Globus pallidus (tissue), 1 donor: ENCODE measurements around the gene ACTN4.

Experiments
- DNase-seq: peaks from one replicate; pipeline ENCODE4 v3.0.0-alpha.2; 2015; ENCODE audit warnings: low spot score

ACTN4 gene

DNA sequence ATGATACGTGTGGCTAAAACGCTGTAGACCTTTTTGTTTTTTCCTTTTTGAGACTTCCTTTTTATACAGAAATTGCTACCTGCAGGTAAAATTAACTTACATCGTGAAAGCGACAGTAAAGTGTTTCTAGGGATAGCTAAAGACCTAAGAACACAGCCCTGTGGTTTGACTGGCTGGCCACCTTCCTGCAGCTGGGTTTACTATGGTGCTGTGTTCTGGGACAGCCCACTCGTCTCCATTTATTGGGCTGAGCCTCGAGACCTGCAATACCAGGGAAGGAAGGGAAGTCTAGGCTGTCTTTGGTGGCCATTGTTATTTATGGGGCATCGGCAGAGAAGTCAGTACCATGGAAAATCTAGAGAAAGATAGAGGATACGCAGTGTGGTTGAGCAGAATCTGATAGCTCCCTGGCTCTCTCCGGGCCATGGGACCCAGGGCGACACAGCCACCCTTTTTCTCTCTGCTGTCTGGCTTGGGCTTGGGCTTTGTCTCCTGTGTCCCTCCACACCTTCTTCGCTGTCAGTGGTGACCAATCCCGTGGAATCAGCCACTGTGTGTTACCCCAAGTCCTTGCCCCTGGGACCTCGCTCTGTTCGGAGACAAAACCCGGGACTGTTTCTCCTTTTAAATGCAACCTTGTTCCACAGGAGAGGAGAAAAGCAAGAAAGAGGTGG, 30.9 kb downstream of the ACTN4 start:
- DNase-seq = no peak

DNA sequence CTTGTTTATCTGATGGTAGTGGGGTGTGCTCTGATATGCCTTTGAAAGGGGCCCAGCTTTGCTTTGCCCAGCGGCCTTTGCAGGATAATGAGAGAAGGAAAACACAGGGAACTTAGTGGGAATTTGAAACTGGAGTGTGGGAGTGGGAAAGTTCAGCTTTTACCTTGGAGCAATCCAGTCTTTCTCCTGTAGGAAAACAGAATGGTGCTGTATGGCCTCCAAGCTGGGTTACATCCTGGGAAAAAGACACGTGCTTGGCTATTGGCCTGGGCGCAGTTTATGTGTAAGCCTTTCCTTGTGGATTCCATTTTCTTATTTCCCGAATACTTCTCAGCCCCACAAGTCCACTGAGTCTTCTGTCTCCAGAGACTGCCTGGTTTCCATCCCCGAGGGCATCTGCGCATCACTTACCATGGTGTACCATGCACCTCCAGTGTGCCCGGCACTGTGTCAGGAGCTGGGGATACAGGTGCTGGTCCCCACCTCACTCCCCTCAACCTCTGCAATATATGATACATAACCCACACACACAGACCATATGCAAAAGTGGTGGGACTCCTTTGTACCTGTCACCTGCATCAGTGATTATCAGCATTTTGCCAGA, 31.5 kb downstream of the ACTN4 start:
- DNase-seq = no peak

DNA sequence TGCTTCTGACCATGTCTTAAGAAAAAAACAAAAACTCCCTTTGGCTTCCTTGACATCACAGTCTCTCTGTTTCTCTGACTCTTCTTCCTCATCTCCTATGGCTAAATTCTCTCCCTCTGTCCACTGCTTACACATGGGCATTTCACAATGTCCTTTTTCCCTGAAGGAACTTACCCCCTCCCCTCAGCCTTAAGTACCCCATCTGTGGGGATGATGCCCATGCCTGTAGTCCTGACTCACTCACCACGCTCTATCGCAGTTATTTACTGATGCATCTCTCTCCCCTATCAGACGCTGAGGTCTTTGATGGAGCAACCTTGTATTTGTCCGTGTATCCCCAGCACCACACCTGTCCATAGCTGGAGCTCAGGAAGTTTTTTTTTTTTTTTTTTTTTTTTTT, 32.4 kb downstream of the ACTN4 start:
- no peak for DNase-seq

DNA sequence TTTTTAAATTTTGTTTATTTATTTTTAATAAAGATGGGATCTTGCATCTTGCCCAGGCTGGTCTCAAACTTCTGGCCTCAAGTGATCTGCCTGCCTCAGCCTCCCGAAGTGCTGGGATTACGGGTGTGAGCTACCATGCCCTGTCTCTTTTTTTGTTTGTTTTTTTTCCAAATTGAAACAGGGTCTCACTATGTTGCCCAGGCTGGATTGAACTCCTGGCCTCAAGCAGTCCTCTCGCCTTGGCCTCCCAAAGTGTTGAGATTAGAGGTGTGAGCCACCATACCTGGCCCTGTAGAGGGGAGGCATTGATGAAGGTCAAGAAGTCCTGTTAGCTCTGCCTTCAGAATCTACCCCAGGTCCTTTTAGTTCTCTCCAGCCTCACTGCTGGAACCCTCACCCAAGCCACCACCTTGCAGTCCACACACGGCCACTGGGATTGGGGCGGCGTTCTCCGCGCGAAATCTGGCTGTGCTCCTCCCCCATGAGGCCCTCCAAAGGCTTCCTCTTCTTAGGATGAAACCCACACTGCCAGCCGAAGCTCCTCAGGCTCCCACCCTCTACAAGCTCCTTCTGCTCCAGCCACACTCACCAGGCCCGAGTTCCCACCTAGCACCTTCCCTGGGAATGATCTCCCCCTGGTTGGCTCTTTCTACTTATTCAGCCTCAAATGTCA, 34.9 kb downstream of the ACTN4 start:
- no peak for DNase-seq

DNA sequence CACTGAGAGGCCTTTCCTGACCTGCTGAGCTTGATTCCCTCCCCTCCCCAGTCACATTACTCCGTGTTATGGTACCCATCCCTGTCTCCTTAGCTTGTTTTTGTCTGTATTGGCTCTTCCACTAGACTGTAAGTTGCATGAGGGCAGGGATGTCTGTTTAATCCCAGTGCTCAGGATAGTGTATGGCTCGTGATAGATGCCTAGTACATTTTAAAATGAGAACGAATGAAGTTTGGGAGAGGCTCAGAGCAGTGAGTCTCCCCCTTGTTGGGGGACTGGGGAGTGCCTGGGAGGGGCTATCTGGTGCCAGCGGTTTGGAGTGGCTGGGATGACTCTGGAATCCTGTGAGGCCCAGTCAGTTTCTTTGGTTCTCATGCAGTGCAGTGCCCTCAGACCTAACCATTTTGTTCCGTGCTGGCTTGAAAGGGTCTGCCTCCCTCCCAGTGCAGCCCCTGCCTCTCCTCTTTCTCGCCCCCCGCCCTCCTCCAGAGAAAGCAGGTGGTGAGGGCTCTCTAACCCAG, 35.5 kb downstream of the ACTN4 start:
- DNase-seq = no peak

DNA sequence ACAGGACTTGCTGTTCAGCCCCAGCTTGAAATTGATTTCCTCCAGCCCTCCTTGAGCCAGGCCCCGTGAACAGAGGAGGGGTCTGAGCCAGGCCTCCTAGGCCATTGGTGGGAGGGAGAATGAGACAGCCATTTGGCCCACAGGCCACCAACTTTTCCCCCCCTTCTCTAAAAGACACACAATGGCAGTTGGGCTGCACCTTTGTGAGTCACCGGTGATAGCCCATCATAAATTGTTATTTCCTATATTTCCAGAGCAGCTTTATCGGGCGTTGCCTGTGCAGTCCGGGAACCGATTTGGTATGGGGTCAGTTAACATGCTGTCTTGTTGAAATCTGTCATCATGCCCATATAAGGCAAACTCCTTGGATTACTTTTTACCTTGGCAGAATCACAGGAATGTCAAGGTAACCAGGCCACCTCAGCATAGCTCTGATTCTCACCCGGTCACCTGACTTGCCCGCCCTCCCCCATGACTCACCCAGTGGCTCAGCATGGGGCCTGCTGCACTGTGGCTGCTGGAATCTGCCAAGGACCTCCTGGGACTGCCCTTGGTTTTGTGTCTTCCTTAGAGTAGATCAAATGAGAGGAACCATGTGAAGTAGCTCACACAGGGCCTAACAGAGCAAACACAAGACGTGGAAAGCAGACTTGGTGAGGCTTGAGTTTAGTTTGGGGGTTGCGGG, 36.1 kb downstream of the ACTN4 start:
- DNase-seq = no peak

DNA sequence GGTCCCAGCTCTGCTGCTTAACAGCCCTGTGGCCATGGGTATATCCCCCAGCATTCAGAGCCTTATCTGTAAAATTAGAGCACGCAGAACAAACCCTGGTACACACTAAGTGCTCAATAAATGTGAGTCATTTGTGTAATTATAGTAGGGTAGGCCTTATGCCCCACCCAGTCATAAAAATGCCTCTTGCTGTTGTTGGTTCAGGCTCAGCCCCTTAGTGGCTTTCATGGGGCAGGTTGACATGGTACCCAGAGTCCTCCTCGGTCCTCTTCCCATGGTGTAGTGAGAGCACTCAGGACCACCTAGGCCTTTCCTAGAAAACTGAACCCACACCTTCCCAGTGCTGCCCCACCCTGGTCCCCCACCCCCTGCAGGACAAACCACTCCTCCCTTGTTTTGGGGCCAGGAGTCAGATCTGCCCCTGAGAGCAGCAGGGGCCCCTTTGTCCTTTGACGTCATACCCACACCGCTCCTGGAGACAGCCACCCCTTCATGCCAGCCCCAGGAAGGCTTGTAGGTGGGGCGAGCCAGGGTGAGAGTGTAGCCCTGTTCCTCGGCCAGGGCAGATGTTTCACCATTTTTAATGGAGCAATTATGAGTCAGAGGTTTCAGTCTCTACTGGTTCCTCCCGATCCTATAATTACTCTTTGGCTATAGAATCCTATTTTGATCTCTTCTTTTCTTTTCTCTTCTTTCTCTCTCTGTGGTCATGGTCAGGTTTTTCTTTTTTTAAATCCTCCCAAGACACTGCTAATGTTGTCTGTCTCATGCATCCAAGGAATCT, 36.8 kb downstream of the ACTN4 start:
- DNase-seq = no peak

DNA sequence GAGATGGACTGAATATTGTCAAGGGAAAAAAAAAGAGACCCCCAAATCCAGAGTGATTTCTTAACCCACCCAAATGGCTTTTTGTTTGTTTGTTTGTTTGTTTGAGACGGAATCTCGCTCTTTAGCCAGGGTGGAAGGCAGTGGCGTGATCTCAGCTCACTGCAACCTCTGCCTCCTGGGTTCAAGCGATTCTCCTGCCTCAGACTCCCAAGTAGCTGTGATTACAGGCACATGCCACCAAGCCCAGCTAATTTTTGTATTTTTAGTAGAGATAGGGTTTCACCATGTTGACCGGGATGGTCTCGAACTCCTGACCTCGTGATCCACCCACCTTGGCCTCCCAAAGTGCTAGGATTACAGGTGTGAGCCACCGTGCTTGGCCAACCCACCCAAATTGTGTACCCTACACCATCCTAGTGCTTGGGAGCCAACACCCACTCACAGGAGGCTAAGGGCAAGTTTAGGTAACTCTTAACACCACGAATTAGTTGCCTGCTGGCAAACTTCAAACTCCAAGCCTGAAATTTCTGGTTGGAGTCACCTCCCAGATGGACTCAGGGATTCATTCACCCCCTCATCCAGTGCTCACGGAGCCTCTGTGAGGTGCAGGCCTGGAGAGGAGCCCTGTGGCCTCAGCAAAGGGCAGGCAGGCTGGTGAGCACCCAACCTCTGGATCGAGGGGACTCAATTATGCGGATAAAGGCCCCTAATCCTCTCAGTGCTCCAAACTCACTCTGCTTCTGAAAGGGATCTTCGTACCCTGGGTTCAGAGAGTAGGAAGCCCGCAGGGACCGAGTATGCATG, 37.6 kb downstream of the ACTN4 start:
- no peak for DNase-seq

DNA sequence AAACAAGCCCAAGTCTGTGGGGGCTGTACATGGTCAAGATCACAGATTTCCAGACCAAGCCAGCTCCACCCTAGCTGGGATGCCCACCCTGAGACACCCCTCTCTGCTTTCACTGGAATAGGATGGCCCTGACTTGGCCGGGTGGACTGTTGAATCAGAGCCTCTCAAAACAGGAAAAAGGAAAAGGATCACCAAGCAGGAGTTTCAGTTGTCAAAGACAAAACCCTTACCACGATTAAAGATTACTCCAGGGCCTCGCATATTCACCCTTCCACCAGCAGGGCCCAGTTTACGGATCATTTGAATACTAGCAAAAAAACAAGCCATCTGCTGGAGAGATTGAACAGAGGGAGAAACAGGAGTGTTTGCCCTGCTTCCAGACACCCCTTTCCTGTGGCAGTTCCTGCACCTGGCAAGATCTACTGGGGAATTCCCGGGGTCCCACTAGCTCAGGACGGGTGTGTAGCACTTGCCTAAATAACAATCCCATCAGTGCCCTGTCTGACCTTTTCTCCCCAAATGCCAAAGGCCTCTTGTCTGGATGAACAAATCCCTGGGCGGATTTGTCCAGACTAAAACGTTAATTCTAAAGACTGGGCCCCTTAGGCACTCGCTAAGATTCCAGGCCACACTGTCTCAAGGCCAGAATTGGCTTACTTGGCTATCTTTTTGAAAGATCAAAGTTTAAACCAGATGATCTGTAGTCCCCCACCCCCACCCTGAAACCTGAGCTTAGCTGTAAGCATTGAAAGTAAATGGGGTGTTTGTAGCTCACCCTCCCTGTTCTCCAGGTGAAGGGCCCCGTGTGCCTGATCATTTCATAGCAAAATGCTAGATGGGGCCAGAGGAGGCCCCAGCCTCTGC, 38.4 kb downstream of the ACTN4 start:
- DNase-seq = no peak

DNA sequence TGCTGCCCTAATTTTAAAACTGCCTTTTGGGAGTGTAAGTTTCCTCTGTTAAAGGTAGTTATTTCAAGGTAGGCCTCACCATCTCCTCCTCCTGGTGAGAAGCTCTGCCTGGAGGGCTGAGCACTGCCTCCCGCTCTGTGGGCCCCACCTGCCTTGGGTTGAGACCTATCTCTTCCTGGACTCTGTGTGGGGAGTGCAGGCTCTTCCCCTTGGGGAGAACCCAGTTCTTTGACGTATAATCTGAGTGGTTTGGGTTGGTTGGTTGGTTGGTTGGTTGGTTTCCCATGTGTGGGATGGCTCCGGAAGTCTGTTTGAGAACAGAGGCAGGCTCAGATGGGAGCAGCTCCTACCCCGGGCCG, 39.1 kb downstream of the ACTN4 start:
- DNase-seq = no peak

DNA sequence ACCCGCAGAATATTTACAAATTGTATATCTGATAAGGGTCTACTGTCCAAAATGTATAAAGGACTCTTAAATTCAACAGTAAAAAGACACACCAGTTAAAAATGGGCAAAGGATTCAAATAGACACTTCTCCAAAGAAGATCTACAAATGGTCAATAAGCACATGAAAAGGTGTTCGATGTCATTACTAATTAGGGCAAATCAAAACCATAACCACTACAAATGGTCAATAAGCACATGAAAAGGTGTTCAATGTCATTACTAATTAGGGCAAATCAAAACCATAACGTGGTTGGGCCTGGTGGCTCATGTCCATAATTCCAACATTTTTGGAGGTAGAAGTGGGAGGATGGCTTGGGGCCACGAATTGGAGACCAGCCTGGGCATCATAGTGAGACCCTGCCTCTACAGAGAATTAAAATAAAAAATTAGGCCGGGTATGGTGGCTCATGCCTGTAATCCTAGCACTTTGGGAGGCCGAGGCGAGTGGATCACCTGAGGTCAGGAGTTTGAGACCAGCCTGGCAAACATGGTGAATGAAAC, 40.5 kb downstream of the ACTN4 start:
- no peak for DNase-seq

DNA sequence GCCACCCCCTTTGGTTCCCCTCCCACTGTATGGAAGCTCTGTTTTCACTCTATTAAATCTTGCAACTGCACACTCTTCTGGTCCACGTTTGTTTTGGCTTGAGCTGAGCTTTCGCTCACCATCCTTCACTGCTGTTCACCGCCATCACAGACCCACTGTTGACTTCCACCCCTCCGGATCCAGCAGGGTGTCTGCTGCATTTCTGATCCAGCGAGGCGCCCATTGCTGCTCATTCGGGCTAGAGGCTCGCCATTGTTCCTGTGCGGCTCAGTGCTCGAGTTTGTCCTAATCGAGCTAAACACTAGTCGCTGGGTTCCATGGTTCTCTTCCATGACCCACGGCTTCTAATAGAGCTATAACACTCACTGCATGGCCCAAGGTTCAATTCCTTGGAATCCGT, 42.7 kb downstream of the ACTN4 start:
- no peak for DNase-seq

DNA sequence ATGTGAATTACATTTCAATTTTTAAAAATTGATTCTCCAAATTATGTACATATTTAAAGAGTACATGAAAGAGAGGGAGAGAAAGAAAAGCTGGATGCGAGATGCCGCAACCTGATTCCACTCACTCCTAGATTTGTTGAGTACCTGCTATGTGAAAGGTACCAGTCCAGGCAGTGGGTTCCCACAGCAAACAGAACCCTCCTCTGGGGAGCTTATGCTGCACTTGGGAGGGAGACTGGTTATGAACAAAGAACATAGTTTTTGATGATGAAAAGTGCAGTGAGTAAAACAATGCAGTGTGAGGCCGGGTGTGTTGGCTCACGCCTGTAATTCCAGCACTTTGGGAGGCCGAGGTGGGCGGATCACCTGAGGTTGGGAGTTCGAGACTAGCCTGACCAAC, 43.4 kb downstream of the ACTN4 start:
- DNase-seq = no peak

DNA sequence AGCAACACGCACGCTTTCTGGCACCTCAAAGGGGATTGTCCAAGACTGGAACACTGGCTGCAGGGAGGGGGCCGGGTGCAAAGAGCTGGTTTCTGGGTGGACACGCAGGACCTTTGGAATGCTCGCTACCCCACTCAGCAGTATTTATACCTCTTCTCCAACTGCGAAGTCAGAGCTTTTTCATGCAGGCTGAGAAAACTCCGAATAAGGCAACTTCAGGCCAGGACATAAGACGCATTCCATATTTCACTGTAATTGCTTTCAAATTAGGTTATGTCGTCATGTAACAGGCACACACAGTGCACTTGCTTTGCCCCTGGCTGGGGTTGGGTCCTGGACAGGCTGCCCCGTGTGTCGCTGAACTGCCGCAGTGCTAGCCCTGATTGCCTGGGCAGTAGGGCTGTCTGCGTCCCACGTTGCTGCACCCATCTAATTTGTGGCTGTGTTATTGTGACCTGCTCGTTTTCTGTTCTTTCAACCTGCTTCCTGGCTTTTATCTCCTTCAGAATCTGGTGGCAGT, 44.5 kb downstream of the ACTN4 start:
- DNase-seq = no peak

DNA sequence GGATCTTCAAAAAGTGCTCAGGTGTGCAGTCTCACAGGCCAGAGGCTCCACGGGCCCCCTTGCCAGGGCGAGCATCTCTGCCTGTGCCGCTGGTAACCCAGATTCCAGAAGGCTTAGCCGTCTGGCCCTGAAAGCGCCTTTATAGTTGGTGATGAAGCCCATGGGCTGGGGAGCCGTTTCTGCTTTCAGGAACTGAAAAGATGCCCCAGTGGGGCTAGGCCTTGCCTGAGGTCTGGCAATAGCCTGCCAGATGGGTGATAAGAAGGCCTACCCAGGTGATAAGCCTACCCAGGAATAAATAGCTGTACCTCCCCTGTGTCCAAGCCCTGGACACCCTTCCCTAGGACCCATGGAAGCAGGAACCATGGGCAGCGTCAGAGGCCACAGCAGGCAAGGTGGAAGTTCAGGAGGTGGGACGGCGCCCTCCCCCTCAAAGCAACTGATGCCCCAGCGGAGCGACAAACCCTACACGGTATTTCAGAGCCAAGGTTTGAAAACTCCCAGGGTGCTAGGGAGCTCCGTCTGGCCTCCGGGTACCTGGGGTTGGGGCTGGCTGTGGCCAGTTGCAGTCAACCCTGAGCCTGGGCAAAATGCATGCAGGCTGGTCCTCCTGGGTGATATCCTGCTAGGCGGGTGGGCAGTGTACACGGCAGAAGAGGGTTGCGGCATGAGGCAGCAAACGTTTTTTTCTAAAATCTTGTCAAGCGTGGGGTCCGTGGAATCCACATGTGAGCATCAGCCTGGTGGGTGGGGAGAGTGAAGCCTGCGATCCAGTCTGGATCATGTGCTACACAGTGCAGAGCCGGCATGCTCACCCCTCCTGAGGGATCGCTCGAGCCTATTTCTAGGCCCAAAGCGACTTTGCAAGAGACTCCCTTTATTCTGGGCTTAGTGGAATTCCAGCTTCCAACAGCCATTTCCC, 45.3 kb downstream of the ACTN4 start:
- DNase-seq = no peak

DNA sequence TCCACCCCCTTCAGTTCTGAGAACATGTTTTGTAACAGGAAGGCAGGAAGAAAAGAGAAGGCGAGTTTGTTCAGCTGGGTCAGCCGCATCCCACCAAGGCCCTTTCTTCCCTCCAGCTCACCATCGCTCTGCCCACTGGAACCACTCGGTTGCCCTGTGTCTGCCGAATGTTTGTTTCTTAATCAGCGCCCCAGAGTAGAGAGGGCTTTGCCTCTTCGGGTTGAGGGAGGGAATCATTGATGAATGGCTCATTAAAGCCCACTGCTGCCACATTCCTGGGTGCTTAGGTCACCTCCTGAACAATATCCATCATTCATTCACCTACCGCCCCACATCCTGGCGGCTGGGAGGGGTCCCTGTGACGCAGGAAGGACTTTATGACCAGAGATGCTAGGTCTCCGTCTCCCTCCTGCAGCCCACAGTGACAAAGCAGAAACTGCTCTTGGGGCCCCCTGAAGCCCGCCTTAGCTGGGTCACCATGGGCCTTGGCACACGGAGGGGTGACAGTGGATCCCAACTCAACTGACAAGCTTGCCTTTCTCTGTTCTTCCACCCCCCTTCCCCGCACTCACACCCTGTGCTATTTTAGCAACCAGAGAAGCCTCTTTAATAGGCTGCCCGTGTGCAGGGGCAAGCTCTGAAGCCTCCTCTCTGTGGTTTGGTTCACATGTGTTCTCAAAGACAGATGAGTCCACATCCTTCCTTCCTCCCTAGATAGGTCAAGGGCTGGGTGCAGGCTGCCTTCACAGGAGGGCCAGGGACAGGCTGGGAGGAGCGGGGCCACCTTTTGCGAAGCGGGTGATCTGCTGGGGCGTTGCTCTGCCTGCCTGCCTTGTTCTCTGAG, 46.2 kb downstream of the ACTN4 start:
- DNase-seq = no peak

DNA sequence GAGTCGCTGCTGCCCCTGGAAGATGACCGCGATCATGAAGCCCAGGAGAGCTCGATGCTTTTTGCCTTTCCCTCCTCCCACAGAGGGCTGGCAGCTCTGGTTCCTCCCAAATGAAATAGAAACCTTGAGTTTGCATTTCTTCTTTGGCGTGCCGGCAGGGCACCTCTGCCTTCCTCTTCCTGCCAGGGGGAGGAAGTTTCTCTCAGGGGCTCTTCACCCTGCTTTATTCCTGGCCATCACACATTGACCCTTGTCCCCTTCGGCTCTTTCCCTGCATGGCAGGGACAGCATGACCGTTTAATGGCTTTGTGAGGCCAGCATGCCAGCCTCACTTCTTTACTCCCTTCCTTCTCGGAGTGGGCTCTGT, 47.9 kb downstream of the ACTN4 start:
- no peak for DNase-seq
